Activated naive CD4-positive, alpha-beta T cell treated with anti-CD3 and anti-CD28 coated beads, Interleukin-2, amount 50 U/mL, for 72 hours (primary cell): Measurements from ENCODE around the gene LRRC34. TPM values are rescaled to one million over a fixed set of nuclear protein-coding genes. Genes with fewer than 3 reads are reported as not detected.

Source experiments
- ATAC-seq, 2 donors: fragments of 150-1000 bp; cut with Tn5 transposase; 2 replicates each; pipeline ENCODE4 v1.10.0; 2021; ENCODE audit warnings: mild to moderate bottlenecking in 2 of 2, moderate library complexity in 2 of 2
- DNase-seq, 2 donors: peaks; one replicate each; pipeline ENCODE4 v3.0.0; 2021 to 2022; ENCODE audit warnings: low spot score in 2 of 2
- H3K27ac Mint-ChIP-seq, 2 donors: one replicate each; pipeline ENCODE4 v1.8.0; 2022; ENCODE audit warnings: mild to moderate bottlenecking in 2 of 2, mixed read lengths in 2 of 2
- H3K36me3 Mint-ChIP-seq, 2 donors: one replicate each; pipeline ENCODE4 v1.8.0; 2022; ENCODE audit warnings: mixed read lengths in 2 of 2
- H3K9me3 Mint-ChIP-seq, 2 donors: one replicate each; pipeline ENCODE4 v1.8.0; 2022; ENCODE audit warnings: mixed read lengths in 2 of 2
- total RNA-seq, 2 donors: library from RNA; stranded (reverse); gene quantifications; one replicate each; pipeline ENCODE4 v1.2.3, GENCODE V29; 2022

LRRC34 gene
- total RNA-seq, 2 donors from 2014 or later = 2.1 to 3.2 TPM

DNA sequence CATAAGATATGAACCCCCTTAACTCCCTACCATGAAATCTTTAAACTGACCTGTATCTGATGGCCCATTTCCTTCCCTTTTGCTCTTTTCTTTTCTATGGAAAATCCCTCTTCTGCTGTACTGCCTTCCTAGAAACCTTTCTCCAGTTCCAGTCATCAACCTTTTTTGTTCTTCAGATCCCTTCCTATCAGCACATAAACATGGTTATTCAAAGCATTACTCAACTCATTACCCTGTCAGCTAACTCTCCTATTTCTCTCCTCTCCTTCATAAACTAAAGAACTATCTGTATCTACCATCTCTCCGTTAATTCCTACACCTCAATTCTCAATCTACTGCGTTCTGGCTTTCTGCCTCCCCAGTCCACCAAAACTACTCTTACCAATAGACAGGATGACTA, 60.8 kb downstream of the LRRC34 start:
- ATAC-seq (no peak), DNase-seq (no peak)
- no peak overlapping the region for H3K27ac Mint-ChIP-seq
- H3K36me3 Mint-ChIP-seq = no peaks in the 10 kb centered on the region
- peaks cover 0 to 6% of the 10 kb centered on the region in 2 donors for H3K9me3 Mint-ChIP-seq

DNA sequence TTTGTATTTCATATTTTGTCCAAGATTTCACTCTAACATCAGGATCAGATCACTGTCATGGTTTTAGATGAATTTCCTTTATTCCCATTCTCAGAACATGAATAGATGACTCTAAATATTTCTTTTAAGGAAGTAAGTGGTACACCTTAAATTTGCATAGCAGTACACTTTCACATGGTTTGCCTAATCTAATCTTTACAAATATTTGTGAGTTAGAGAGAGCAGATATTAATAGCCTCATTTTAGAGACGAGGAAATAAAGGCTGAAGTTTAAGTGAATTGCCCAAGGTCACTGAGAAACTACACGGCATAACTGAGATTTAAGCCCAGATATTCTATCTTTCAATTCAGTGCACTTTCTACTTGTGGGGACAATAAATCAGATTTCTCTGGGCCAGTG, 62.0 kb downstream of the LRRC34 start:
- ATAC-seq (no peak), DNase-seq (no peak)
- H3K27ac Mint-ChIP-seq = no peak overlapping the region
- H3K36me3 Mint-ChIP-seq = no peaks in the 10 kb centered on the region
- no peaks in the 10 kb centered on the region for H3K9me3 Mint-ChIP-seq

DNA sequence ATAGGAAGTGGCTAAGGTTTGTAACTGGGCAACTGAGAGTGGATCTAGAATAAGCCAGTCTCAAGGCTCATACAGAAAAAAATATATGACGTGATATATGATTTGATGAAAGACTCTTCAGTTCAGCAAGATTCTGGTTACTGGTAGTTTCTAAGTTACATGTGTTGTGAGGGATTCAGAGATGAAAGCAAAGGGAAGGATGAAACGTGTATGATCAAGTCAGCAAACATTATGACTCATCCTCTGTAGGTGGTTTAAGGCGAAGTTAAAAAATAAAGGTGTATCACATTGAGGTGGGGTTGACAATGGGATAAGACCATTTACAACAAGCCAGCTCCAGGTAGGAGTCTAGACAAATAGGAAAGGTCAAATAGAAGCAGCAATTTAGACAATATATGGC, 64.0 kb downstream of the LRRC34 start:
- Mint-ChIP-seq H3K27ac (peak overlapping the region in 1 of 2 donors; percentile 11), H3K9me3 (no peaks in the 10 kb centered on the region), H3K36me3 (no peaks in the 10 kb centered on the region)
- DNase-seq (no peak), ATAC-seq (peak; percentile 62 to 95)

DNA sequence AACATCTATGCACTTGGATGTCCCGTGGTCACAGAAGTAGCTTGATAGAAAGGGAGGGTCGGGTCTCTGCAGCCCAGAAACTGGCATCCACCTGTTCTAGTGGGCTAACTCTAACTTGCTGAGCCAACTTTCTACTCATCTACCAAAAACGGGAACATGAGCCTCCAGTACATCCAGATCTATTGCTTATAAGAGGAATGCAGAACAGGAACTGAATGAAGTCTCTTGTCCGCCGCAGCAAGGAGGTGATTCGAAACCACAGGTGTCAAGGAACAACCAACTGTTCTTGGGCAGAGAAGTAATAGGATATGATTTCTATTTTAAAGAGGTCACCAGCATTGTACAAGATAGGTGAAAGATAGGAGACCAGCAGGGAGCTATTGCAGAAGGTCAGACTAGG, 65.8 kb downstream of the LRRC34 start:
- ATAC-seq = no peak
- DNase-seq = no peak
- no peaks in the 10 kb centered on the region for H3K36me3 Mint-ChIP-seq
- H3K9me3 Mint-ChIP-seq = no peaks in the 10 kb centered on the region
- H3K27ac Mint-ChIP-seq = no peak overlapping the region

DNA sequence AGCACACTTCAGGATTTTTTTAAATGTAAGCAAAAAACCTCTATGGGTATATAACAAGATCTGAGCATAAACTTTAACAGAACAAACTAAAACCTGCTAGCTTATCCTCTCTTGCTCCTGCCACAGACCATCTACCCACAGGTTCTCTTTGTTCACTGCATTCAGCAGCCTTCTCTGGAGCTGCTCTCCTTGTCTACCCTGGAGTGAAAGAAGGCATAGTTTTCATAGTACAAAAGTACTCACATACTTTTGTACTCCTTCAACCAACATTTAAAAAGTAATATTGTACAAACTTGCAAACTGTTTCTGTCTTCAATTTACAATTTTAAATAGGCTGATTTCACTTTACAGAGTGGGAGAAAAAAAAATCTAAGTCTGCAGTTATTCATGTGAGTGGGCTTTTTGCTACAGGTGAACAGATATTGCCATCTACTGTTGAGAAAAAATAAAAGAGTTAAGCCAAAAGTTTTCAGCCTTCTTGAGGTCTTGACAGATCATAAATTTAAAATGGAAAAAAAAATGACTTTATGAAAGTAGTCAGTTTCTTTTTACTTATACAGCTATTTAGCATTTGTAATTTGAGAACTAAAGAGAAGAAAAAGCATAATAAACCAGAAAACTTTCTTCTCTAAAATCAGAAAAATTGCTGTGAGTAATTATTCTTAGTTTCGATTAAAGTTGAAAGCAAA, 68.2 kb downstream of the LRRC34 start:
- ATAC-seq (no peak), DNase-seq (no peak)
- Mint-ChIP-seq H3K9me3 (no peaks in the 10 kb centered on the region), H3K36me3 (no peaks in the 10 kb centered on the region), H3K27ac (no peak overlapping the region)

Other genes starting within 250 kb of the LRRC34 start
- not detected for gene MECOM, start 149.2 kb downstream of the LRRC34 start, total RNA-seq
- 10 to 100 TPM in 1 of 2 donors, 1 to 10 TPM in 1; 8.5 to 10.2 TPM for gene TERC, start 47.8 kb downstream of the LRRC34 start, total RNA-seq
- 1 to 10 TPM in 1 of 2 donors, under 1 TPM in 1; 0.19 to 2.1 TPM for gene ACTRT3, start 43.3 kb downstream of the LRRC34 start, total RNA-seq
- gene MYNN, start 39.5 kb downstream of the LRRC34 start, total RNA-seq = 10 to 100 TPM; 13.3 to 16.7 TPM
- under 1 TPM; 0.21 to 0.32 TPM for gene LRRIQ4, start within 50 bp of the LRRC34 start, total RNA-seq
- not detected for gene LRRC31, start 57.0 kb upstream of the LRRC34 start, total RNA-seq
- not detected for gene SAMD7, start 98.7 kb upstream of the LRRC34 start, total RNA-seq
- 10 to 100 TPM; 52.1 to 81.9 TPM for gene SEC62, start 153.9 kb upstream of the LRRC34 start, total RNA-seq
- 10 to 100 TPM in 1 of 2 donors, 1 to 10 TPM in 1; 7.2 to 13.2 TPM for gene GPR160, start 225.1 kb upstream of the LRRC34 start, total RNA-seq